Skeletal muscle cell (primary cell): Measurements from ENCODE around the gene ELAC1.

Experiments used
- DNase-seq: peaks from one replicate; pipeline ENCODE4 v3.0.0-alpha.2; 2010; ENCODE audit warnings: low read depth
- H3K4me3 ChIP-seq: 2 replicates; pipeline ENCODE4 v1.5.1; 2011; ENCODE audit warnings: low read depth, mild to moderate bottlenecking, control low read depth, low read length, moderate library complexity

Gene ELAC1

DNA sequence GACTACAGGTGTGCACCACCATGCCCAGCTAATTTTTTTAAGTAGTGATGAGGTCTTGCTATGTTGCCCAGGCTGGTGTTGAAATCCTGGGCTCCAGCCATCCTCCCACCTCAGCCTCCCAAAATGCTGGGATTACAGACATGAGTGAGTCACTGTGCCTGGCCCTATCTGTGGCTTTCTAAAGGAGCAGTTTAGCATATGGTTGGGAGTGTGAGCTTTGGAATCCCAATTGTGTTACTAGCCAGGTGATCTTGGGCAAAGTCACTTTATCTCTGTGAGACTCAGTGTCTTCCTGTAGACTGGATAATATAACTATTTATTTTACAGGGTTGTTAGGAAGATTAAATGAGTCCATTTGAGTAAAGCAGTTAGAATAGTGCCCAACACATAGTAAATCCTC lies 42.4 kb downstream of the ELAC1 start:
- DNase-seq = no peak
- no peak overlapping the region for H3K4me3 ChIP-seq

DNA sequence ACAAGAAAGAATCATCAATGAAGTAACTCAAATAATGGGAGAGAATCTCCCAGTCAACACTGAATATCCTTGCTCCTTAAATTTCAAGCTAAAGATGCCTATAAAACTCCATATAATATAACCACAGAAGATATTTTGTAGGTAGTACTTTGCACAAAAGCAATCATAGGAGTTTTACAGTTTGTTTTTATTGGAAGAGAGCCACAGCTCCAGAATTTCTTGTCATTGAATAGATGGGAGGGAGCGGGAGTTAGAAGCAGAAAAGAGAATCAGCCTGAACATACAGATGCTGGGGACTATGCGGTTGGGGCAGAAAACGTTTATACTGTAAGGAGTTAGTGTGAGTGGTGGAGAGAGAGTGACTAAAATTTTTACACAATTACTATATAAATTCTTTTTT lies 43.9 kb downstream of the ELAC1 start:
- DNase-seq = no peak
- H3K4me3 ChIP-seq = no peak overlapping the region

DNA sequence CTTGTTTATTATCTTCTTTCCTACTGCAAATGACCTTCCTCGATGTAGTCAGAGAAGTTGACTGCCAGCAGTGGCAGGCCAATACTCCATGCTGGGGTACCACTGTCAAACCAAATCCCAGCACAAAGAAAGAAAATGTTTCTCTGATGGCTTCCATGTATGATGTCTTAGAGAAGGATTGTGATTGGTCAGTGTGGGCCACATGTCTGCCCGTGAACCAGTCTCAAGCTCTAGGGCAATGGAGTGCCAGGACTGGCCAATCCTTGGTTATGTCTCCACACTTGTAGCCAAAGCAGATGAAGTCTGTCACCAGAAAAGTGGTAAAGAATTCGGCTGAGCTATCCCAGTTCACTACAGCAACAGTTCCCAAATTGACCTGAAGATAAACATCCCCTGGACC lies 44.6 kb downstream of the ELAC1 start:
- no peak overlapping the region for H3K4me3 ChIP-seq
- no peak for DNase-seq

DNA sequence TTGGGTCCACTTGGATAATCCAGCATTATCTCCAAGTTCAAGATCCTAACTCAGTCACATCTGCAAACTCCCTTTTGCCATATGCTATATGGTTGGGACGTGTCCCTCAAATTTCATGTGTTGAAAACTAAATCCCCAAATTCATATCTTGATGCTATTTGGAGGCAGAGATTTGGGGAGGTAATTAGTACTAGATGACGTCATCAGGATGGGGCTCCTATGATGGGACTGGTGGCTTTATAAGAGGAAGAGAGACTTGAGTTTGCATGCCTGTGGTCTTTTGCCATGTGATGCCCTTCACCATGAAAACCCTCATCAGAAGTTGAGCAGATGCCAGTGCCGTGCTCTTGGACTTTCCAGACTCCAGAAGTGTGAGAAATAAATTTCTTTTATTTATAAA lies 45.4 kb downstream of the ELAC1 start:
- DNase-seq = no peak

DNA sequence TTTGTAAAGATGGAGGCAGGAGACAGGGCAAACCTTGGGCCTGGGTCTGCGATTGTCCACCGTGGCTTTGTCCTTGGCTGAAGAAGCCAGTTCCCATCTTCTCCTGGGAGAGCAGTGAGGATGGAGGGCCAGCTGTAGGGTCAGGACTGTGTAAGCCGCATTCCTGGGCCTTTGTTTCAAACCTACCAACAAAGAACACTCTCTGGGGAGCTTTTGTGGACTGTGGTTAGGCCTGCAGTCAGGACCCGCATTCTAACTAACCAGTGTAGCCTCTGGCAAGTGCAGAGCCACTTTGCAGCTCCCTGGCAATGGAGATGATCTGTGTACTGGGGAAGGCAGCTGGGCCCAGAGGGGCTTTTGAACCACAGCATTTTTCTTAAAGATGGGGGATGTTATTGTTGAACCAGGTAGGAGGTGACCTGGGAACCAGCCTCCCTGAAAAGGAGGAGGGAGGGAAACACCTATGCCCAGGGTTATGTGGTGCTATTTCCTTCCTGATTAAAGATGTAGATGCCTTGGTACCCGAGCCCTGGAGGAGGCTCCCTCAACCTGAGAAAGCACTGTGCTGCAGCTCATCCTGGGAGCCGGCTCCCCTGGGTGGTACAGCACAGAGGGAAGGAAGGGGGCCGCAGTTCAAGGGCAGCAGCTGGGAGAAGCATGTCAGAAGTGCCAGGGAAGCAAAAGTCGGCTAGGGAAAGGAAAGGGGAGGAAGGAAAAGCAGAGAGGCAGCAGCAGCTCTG lies 49.5 kb downstream of the ELAC1 start:
- DNase-seq = no peak
- no peak overlapping the region for H3K4me3 ChIP-seq

More for the DNA sequence above, 45.4 kb downstream of the ELAC1 start:
- H3K4me3 ChIP-seq = no peak overlapping the region

DNA sequence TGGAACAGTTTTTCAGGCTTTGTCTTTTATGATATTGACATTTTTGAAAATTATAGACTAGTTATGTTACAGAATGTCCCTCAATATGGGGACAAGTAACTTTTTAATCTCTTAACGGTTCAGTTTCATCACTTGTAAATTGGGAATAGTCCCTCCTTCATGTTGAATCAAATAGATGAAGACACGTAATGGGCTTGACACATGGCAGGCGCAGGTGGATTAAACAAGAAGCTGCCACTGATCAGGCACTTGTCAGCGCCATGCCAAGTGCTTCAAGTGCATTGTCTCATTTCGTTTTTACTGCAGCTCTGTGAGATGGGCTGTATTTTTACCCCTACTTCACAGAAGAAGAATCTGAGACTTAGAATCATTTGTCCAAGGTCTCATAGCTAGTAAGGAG lies 52.7 kb downstream of the ELAC1 start:
- DNase-seq = no peak
- no peak overlapping the region for H3K4me3 ChIP-seq

DNA sequence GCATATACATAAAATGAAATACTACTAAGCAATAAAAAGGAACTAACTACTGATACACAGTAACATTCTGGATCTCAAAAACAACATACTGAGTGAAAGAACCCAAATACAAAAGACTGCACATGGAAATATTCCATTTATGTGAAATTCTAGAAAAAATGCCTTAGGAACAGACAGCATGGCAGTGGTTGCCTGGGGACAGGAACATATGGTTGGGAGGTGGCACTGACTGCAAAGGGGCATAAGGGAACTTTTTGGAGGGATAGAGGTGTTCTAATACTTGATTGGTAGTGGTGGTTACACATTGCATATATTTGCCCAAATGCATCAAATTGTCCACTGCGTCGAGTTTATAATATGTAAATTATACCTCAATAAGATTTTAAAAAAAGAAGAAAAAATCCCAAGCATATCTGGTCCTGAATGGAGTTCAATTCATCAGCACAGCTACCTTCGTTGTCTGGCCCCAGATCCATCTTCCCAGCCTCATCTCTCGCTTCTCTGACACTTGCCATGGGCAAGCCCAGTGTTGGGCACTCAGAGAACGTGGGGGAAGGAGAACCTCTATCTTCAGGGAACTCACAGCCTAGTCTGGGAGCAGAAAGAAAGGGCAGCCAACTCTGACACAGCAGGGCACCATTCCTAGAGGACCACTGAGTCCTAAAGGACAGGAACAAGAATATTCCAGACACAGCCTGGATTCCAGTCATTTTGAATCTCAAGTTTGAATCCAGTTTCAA lies 53.6 kb downstream of the ELAC1 start:
- DNase-seq = no peak
- no peak overlapping the region for H3K4me3 ChIP-seq

DNA sequence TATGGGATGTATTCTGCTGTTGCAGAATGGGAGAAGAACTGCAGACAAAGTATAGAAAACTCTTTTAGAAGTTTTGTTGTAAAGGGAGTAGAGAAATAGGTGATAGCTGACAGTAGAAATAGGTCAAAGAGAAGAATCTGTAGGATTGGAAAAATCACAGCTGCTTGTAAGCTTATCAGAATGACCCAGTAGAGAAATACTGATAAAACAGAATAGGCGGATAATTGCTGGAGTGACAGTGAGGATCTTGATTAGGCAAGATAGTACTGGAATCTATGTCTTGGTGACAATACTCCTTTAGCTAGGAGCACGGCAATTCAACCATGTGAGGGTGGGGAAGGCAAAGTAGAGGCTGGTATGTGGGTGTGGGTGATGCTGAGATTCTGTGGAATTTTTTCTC lies 57.7 kb downstream of the ELAC1 start:
- no peak overlapping the region for H3K4me3 ChIP-seq

DNA sequence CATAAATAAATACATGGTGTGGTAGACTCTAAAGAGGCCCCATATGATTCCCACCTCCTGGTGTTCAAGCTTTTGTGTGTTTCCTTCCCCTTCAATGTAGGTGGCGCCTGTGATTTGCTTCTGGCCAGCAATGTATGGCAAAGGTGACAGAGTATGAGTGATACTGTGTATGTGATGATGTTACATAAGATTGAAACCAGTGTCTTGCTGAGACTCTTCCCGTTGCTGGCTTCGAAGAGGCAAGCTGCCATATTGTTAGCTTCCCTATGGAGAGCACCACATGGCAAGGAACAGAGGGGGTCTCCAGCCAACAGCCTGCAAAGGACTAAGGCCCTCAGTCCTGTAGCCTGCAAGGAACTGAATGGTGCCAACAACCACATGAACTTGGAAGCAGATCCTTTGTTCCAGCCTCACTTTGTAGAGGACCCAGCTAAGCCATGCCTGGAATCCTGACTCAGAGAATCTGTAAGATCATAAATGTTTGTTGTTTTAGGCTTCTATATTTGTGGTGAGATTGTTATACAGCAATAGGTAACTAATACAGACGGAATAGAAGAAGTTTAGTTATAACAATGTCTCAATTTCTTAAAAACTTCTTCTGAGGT lies 60.5 kb downstream of the ELAC1 start:
- no peak overlapping the region for H3K4me3 ChIP-seq
- no peak for DNase-seq

More for the DNA sequence above, 57.7 kb downstream of the ELAC1 start:
- DNase-seq = no peak

DNA sequence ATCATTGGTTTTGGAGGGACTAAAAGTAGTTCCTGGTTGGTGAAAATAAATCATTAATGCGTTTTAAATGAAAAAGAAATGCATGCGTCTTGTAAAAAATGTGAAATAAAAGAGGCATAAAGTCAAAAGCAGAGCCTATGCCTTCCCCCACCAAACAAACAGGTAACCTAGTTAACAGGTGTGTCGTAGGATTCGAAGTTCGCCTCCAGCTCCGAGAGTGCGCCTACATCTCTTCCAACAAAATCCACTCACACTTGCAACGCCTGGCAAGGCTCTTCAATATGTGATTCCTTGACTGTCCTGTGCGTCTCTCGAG lies 61.5 kb downstream of the ELAC1 start:
- peak overlapping the region; percentile 75 for H3K4me3 ChIP-seq
- DNase-seq = no peak

DNA sequence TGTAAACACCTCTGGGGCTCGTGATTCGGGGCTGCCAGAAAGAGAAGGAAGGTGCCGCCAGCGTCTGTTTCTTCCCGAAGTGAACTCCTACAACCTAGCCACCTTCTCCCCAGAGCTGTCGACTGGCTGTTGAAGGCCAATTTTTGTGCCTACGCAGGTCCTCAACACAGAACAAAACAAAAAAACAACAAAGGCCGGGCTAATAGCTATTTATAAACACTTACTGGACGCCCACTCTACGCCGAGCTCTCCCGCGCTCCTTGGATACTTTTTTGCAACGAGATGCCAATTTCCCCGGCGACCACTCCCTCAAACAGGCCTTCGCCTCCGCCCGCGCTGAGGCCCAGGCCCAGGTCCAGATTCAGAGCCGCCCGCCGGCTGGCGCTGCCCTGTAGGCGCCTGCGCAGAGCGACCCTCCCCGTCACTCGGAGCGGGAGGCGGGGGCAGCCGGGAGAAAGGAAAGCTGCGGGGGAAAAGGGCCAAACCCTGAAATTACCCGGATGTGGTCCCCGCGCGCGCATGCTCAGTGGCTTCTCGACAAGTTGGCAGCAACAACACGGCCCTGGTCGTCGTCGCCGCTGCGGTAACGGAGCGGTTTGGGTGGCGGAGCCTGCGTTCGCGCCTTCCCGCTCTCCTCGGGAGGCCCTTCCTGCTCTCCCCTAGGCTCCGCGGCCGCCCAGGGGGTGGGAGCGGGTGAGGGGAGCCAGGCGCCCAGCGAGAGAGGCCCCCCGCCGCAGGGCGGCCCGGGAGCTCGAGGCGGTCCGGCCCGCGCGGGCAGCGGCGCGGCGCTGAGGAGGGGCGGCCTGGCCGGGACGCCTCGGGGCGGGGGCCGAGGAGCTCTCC lies 62.1 kb downstream of the ELAC1 start, which contains the start of gene SMAD4:
TSS of gene SMAD4 (plus strand) at position 520 of the 843 bp plus-strand sequence. CDS start 16,834 bp downstream, outside the sequence.
- DNase-seq = peak; percentile 88
- H3K4me3 ChIP-seq = peak within 1 kb of the TSS; percentile 75

DNA sequence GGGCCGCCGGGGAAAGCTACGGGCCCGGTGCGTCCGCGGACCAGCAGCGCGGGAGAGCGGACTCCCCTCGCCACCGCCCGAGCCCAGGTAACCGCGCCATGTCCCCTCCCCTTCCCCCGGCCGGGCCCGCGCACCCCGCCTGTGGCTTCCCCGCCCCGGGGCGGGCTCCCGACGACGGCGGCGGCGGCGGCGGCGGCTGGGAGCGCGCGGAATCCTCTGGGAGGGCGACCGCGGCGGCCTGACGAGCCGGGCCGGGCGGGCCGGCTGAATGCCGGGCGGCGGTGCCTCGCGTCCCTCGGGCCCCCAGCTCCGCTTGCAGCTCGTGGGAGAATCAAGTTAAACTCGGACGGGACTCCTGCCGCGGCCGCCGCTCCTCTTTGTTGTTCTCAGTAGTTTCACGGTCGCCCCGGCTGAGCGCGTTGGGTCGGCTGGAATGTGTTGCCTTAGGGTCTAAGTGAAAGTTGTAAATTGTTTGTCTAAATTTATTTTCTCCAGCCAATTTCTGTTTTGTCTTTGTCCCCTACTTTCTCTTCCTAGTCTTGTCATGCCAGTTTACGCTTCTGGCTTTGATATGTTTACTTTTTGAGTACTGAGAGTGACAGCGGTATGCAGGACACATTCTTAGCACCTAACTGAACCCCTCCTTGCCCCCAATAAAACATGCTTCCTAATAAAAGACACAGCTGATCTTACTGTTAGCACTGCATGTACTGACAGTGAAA lies 62.9 kb downstream of the ELAC1 start:
- H3K4me3 ChIP-seq = peak overlapping the region; percentile 75
- no peak for DNase-seq

DNA sequence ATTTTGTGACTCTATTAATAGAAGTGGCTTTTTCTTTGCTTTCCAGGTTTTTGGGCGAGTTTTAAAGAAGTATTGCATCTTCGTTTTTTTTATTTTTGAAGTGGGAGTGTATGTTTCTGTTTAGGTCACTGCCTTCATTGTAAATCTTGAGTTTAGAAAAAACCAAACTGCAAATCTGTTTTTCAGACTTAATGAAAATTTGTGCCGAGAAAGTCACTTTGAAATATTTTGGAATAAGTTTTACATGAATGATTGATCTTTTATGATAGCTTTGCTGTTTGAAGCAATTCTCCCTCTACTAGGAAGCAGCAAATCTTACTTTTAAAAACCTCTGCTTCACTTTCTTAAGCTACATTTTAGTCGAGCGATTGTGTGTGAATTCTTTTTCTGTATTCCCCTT lies 64.4 kb downstream of the ELAC1 start:
- peak overlapping the region; percentile 8 for H3K4me3 ChIP-seq
- DNase-seq = no peak

DNA sequence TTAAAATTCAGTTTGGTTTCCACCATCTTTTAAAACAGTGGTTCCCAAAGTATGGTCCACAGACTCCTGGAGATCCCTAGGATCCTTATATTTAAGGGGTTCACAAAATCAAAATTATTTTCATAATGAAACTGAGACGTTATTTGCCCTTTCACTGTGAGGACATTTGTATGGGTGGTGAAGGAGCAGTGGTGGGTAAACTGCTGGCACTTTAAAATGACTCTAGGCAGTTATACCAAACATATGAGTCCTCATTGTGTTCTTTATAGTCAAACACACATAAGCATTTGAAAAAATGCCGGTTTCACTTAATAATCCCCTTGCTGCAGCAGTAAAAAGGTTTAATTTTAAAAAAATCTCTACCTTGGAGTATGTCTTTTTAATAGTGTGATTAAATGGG lies 69.4 kb downstream of the ELAC1 start:
- H3K4me3 ChIP-seq = no peak overlapping the region
- no peak for DNase-seq
